ENCODE results near the gene MCOLN2.
"Not testable (repeated sequence)": the region's sequence is repeated elsewhere in the genome, so short reads cannot be mapped to it uniquely, and the experiment has no call there.

The MCOLN2 gene

DNA sequence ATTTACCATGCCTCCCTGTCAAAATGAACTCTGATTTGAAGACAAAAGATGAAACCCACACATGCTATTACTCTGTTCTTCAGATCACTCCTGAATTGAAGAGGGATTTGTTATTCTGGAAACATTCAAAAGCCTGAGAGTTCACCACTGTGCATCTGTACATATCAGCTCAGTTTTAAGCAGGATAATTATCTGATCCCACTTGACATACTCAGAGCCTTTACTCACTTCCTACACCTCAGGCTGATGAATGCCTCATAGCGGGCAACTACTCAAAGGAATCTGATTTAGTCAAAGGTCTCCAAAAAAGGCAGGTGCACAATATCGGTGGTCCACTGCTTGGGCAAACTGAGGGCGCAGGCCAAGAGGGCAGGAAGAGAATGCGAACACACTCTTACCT, 56.4 kb downstream of the MCOLN2 start:
- no peak for DNase-seq

DNA sequence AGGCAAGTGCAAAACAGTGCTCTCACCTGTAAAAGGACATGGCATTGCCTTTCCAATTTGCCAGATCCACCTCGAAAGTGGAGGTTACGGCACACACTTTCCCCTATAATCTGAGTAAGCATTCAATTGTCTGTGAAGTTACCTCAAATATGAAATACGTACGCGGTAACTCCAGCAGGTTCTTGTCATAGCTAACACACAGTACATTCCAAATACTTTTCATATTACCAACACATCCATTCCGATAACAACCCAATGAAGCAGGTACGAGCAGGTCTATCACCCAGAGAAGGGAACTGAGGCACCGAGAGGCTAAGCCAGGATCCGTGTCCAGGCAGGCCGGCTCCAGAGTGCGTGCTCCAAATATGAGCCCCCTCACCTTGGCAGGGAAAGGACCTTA, 57.2 kb downstream of the MCOLN2 start:
- no peak for DNase-seq

DNA sequence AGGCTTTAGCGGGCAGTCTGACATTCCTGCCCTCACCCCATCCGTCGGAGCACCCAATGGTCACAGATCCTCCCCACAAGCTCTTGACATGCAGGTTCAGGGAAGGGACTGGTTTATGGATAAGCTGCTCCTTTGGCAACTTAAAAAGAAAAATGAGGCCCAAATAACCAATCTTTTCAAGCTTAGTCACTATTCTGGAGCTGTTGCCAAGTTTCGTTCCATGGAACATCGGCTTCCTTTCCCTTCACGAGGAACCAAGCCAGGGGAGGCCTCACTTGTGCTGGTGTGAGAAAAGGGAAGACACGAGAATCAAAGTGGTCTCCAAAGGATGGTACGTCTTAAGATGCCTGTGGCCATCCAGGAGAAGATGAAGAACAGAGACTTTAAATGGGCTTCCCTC, 57.8 kb downstream of the MCOLN2 start:
- peak; percentile 20 for DNase-seq

DNA sequence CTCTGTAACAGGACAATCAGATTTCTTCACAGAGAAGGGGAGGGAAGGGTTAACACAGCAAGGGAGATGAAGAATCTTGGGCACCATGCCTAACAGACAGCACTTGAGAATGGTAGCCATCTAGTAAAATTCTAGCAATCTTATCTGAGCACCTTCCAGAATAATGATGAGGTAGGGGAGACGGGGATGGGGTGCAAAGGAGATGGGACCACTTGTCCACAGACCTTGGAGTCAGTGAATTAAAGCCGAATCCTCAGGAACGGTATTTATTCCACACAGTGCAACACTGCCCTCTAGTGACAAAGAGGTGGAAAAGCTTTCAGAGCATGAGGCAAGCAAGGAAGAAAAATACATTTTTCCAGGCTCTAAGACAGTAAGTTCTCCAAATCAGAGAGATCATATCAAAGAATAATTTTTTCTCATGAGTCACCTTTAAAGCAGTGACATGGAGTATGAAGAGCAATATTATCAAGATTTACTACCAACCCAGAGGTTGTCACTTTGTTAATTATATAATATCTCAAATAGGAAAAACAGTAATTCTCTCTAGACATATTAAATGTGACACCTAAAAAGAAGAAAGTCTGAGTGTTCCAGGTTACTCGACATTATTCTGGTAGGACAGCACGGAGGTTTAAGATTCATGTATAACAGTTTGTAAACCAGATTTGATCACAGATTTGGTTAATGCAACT, 60.6 kb downstream of the MCOLN2 start:
- peak; percentile 69 for DNase-seq

DNA sequence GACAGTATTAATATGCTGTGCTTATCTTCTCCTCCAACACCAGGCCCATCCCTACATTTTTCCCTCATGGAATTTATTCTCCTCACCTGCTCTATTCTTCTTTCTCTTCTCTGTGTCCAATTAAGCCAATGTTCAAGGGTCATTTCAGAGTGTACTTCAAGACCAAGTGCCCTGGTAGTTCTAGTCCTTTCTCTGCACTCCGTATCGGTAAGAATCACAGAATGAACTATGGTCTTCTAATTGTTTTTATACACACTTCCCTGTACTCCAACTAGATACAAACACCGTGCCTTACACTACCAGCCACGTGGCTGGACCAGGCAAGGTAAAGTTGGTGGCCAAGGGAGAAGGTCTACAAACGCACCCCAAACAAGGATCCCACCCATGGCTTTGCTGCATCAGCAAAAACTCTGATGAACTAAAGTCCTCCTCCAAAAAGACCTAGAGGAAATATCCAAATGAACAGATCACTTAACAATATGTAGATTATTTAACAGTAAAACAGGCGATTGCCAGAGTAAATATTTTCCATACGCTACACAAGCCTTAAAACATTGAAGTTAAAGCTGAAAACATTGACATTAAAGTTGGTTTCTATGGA, 63.8 kb downstream of the MCOLN2 start:
- no peak for DNase-seq

DNA sequence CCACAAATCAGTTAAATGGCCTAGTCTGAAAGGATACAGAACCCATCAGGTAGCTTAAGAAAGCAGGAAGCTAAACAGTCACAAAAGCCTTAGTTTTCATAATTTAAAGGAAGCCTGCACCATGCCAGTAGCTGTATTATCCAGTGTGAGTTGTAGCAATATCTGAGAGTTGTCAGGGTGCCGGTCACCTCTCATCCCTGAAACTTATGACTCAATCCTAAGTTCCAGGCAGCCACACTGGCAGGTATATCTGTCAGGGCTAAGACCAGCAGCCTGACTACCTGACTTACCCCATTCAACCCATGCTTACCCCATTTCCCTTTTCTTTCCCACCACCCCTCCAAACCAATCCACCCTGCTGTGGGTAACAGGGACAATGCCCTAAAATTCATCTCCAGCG, 66.1 kb downstream of the MCOLN2 start:
- DNase-seq, result no peak

DNA sequence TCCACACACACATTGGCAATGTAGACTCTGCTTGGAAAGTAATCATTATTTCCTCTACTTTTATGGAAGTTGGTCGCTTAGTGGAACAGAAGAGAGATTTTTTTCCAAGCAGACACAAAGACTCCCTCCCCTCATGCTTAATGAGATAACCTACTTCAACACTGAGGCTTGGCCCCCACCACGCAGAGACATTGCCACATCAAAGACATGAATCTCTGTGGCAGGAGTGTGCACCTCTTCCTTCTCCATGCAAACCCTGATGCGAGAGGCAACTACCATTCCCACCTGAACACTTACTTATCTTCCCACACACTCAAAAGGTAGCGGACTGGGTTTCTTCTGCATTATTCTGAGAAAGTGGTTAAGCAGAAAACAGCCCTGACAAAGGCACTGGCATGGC, 66.6 kb downstream of the MCOLN2 start:
- DNase-seq, result no peak

DNA sequence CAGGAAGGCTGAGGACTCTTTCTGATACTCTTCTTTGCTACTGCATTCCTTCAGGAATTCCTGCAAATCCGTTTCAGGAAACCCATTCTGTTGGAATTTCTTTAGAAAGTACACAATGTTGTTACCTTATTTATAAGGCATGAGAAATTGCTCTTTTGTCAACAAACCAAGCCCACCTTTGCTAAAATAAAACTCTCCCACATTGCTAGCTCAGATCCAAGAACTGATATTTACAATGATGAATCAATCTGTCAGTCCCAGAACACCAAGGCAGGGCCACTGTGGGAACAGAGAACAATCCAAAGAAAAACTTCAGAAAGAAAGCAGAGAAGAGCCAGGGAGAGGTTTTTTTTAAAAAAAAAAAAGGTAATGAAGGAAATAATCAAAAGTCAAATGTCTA, 67.3 kb downstream of the MCOLN2 start:
- DNase-seq, result no peak

DNA sequence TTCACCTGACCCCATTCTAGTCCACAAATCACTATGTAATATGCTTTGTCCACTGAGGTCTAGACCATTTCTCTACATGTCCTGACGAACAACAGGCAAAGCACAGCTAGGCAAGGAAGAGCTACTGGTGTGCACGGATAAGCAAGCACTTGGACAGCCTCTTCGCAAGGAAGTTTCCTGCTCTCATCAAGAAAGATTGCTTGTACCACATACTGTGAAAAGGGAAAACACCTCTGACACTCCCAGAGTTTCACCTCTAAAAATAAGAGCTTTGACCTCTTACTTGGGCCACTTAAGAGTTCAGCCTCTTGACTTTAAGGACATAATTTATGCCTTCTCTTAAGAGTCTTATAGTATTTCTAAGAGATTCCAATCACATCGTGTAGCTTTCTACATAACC, 67.9 kb downstream of the MCOLN2 start:
- no peak for DNase-seq

DNA sequence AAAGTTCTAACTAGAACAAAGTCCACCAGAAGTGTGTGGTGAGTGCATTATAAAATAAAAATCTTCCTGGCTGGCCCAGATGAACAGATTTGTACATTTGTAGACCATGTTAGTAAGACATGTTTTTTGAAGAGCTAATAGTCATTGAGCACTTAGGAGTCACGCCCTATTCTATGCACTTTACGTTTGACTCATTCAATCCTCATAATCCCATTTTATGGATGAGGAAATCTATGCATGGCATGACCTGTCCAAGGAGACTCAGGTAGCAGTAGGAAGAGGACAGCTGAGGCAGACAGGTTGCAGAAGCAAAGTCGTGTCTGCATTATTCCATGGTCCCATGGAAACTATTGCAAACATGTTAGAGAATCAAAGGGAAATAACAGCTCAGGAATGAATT, 73.6 kb downstream of the MCOLN2 start:
- no peak for DNase-seq

DNA sequence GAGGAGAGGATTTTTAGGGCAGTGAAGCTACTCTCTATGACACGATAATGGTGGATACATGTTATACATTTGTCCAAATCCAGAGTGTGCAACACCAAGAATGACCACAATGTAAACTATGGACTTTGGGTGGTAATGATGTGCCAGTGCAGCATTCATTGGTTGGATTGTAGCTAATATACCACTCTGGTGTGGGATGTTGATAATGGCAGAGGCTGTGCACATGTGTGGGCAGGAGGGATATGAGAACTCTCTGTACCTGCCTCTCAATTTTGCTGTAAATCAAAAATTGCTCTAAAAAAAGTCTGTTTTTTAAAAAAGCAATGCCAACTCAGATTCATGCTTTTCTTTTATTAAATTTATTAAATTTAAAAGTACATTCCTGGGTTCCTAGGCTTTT, 76.8 kb downstream of the MCOLN2 start:
- DNase-seq, result no peak

DNA sequence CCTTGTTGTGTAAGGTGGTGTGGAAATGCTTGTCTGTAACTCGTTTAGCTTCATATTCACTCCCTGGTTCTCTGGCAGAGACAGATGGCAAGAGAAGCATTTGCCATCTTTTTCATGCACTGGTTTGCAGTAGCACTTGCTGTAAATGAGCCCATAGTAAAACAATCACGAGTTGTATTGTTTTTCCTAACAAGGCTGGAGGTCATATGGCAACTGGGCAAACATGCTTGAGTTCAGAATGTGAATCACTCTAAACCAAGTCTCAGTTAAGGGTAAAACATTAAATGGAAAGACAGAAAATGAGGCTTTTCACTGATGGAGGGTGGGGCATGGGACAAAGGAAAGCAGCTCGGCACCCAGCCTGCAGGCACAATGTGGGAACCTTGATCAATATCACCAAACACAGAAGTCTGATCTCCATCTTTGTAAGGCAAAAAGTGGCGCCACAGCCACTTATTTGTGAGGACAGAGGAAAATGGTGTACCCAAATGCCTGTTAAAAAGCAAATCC, 77.4 kb downstream of the MCOLN2 start:
- DNase-seq, result no peak

DNA sequence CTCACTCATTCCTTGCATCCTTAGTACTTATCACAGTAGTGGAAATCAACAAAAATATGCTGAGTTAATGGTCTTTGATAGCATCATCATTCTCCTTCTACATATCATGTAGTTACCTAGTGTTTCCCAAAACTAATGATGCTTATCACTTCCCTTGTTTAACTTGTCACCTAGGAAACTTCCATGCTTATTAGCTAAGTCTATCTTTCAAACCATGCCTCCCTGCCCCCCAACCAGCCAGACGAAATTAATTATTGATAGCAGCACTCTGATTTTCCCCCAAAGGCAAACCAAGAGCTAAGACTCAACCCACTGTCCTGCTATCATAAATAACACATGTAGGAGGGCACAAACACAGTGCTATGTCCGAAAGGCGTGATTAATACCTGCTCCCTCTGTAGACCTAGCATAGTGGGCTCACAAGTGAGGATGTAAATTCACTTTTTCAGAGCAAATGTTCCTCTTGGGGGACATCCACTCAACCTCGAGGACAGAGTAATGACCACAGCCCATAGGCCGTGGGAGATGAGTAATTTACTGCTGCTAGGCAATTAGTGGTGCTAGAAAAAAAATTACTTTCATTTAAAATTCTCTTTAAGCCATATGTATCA, 78.1 kb downstream of the MCOLN2 start:
- DNase-seq, result no peak

DNA sequence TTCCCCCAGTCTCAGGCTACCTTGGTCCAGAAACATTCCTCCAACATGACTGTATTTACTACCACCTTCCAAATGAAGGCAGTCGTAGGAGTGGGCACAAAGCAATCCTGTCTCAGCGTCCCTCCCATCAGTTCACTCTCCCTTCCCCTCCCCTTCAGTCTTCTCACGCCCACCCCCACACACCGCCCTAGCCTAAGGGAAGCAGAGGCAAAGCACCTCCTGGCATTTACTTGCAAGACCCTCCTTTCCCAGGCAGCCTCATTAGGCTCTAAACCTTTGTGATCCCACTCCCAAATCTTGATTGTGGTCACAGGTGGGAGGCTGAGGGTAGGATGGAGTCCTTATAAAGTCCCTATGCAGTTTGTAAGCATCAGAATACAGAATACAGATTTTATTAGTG, 80.0 kb downstream of the MCOLN2 start:
- no peak for DNase-seq

DNA sequence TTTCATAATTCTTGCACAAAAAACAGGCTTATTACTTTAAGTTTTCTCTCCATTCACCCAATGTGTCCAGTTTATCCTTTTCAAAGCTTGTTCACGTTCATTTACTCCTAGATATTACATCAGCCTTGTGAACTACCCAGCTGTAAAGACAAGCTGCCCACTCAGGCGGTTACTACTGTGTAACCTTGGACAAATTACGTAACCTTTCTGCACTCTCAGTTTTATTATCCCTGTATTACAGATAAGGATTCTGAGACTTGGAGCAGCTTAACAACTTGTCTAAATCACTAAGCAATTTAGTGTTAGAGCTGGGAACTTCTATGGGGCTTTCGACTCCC, 83.4 kb downstream of the MCOLN2 start:
- no peak for DNase-seq

DNA sequence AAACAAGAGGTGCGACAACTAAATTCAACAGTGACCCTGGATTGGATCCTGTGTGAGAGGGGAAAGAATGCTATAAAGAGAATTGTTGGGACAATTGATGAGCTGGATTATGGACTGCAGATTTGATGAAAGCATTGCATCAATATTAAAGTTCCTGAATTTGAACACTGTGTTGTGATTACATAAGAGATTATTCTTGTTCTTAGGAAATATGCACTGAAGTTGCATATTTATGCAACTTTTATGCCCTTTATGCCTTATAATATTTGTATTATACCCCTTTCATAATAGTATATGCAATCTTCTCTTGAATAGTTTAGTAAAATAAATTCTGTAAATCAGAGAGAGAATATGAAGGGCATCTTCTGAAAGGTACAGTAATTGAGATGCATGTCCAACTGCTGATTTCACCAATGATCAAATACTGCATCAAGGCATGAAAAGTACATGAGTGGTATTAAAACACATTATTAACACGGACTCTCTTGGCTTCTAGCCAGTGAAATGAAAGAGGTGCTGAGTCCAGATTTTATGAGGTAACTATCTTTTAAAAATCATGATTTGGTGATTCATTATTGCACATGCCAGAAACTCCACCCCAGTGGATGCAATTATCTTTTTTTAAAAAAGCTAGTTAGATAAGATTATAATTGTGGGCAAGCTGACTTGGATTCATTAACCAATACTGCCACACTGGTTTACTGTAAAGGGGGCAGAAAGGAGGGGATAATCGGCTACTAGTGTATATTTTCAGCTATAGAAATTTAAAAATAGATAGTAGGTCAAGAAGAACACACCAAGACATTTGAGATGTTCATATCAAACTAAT, 84.0 kb downstream of the MCOLN2 start:
- no peak for DNase-seq

DNA sequence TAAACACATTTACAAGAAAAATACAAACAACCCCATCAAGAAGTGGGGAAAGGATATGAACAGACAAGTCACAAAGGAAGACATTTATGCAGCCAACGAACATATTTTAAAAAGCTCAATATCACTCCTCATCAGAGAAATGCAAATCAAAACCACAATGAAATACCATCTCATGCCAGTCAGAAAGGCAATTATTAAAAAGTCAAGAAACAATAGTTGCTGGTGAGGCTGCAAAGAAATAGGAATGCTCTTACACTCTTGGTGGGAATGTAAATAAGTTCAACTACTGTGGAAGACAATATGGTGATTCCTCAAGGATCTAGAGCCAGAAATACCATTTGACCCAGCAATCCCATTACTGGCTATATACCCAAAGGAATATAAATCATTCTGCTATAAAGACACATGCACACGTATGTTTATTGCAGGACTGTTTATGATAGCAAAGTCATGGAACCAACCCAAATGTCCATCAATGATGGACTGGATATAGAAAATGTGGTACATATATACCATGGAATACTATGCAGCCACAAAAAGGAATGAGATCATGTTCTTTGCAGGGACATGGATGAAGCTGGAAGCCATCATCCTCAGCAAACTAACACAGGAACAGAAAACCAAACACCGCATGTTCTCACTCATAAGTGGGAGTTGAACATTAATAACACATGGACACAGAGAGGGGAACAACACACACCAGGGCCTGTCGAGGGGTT, 88.0 kb downstream of the MCOLN2 start:
- DNase-seq, result peak; percentile 18

DNA sequence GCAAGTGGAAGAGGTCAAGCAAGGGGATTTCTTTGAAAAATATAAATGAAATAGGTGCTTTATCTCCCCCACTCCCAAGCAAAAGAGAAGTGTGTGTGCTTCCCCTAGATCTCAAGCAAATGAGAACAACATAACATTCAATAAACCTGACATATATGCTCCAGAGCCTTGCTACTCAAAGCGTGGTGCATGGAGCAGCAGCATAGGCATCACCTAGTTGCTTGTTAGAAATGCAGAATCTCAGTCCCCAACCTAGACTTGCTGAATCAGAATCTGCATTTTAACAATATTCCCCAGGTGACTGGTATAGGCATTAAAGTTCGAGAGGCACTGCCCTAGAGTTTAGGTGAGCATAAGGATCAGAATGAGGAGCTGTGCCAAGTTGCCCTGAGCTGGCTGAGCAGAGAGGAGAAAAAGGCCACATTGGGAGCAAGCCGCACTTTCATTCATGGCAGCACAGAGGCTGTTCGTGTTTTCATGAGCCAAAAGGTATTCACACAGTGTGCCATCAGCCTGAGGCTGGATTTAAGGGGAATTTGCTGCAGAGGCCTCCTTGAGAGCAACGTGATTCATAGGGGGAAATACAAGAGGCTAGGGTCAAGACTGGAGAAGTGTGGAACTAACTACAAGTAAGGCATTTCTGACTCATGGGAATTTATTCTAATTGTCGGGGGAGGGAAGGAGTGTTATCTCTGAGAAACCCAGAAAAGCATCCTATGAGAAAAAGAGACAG, 89.7 kb downstream of the MCOLN2 start:
- DNase-seq, result peak; percentile 43

DNA sequence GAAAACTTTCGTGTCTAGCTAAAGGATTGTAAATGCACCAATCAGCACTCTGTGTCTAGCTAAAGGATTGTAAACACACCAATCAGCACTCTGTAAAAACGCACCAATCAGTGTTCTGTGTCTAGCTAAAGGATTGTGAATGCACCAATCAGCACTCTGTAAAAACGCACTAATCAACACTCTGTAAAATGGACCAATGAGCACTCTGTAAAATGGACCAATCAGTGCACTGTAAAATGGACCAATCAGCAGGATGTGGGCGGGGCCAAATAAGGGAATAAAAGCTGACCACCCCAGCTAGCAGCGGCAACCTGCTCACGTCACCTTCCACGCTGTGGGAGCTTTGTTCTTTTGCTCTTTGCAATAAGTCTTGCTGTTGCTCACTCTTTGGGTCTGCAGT, 94.2 kb downstream of the MCOLN2 start:
- not testable (repeated sequence) for DNase-seq

DNA sequence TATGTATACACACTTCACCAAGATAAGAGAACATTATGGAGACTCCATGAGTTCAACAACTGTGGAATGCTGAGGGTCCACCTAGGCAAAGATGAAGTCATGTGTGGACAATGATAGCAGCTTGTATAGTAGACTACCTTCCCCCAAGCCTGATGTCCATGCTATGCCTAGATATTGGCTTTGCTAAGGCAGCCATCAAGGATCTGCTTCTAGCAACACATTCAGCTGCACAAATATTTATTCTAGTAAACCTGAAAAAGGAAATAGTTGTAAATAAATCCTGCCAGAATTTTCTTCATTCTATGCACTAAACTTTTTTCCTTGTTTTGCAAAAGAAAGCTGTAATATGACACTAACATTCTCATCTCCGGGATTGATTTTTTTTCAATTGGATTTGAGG, 96.9 kb downstream of the MCOLN2 start:
- no peak for DNase-seq

DNA sequence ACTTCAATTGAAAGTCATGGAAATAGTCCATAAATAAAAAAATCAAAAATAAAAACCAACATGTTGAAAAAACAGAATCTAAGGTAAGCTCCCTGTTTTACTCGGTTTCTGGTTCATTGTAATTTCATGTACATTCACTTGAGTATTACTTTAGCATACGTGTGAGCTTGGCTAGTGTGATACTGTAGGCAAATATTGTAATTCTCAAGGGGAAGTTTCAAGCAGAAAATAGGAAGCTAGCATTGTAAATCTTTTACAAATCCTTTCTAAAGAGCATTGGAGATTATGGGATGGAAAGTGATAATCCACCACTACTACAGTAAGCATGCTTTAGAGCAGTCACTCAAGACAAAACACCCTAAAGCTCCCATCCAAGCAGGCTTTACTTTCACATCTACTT, 100.6 kb downstream of the MCOLN2 start:
- no peak for DNase-seq

All from fibroblast of skin of scalp (primary cell).